Natural killer cell (primary cell): ENCODE measurements around the gene ORC2. TPM values are rescaled to one million over a fixed set of nuclear protein-coding genes. Genes with fewer than 3 reads are reported as not detected.
"Not testable (repeated sequence)": the region's sequence is repeated elsewhere in the genome, so short reads cannot be mapped to it uniquely, and the experiment has no call there.

Experiments used
- ATAC-seq, 3 donors: fragments of 150-1000 bp in 2 of 3; fragments of 200-7000 bp in 1 of 3; cut with Tn5 transposase; 1 replicate in 1 of 3; 2 replicates in 2 of 3; pipeline ENCODE4 v1.10.0; 2021; ENCODE audit warnings: mild to moderate bottlenecking in 2 of 3, moderate library complexity in 2 of 3
- DNase-seq, 2 donors: peaks; one replicate each; pipeline versions ENCODE4 v3.0.0 to v3.0.0-alpha.2; 2013 to 2021; ENCODE audit warnings: mixed read lengths in 1 of 2
- H3K27ac ChIP-seq: one replicate; pipeline ENCODE4 v1.5.1; 2013; ENCODE audit warnings: mild to moderate bottlenecking, low read length
- H3K27me3 ChIP-seq: one replicate; pipeline ENCODE4 v1.6.1; 2013; ENCODE audit warnings: low read length; ENCODE audit not compliant: control insufficient read depth, insufficient read depth
- H3K36me3 ChIP-seq: one replicate; pipeline ENCODE4 v1.6.1; 2013; ENCODE audit warnings: low read length; ENCODE audit not compliant: control insufficient read depth, insufficient read depth
- H3K4me1 ChIP-seq: one replicate; pipeline ENCODE4 v1.6.1; 2013; ENCODE audit warnings: low read length; ENCODE audit not compliant: control insufficient read depth, insufficient read depth
- H3K4me3 ChIP-seq: one replicate; pipeline ENCODE4 v1.5.1; 2013; ENCODE audit warnings: low read length
- H3K9me3 ChIP-seq: one replicate; pipeline ENCODE4 v1.6.1; 2013; ENCODE audit warnings: low read length; ENCODE audit not compliant: control insufficient read depth, insufficient read depth
- H3K27ac Mint-ChIP-seq, 2 donors: one replicate each; pipeline ENCODE4 v1.8.0; 2022; ENCODE audit warnings: mild to moderate bottlenecking in 2 of 2, mixed read lengths in 2 of 2, moderate library complexity in 1 of 2
- H3K27me3 Mint-ChIP-seq, 2 donors: one replicate each; pipeline ENCODE4 v1.8.0; 2022; ENCODE audit warnings: low read depth in 2 of 2, mixed read lengths in 2 of 2
- H3K36me3 Mint-ChIP-seq: one replicate; pipeline ENCODE4 v1.8.0; 2022; ENCODE audit warnings: mixed read lengths
- H3K4me1 Mint-ChIP-seq, 2 donors: one replicate each; pipeline ENCODE4 v1.8.0; 2022; ENCODE audit warnings: mixed read lengths in 2 of 2
- H3K4me3 Mint-ChIP-seq: one replicate; pipeline ENCODE4 v1.8.0; 2022; ENCODE audit warnings: mild to moderate bottlenecking, moderate library complexity, mixed read lengths
- H3K9me3 Mint-ChIP-seq, 2 donors: one replicate each; pipeline ENCODE4 v1.8.0; 2022; ENCODE audit warnings: mixed read lengths in 2 of 2
- WGBS: methylation state at CpG from one replicate; pipeline ENCODE4 v1.1.7; 2013; ENCODE audit warnings: missing lambda C conversion rate; ENCODE audit not compliant: insufficient coverage; 5-methylcytosine and 5-hydroxymethylcytosine counted together
- intact Hi-C: fragments of 100-400 bp; cut with micrococcal nuclease; formaldehyde crosslinking; loops from one replicate; pipeline ENCODE4 v1.14.2; 2022
- total RNA-seq, 4 donors: library from RNA; stranded (reverse); fragments of 120-200 nt in 1 of 4; gene quantifications; one replicate each; pipeline versions ENCODE4 v1.2.3 to v1.2.4, GENCODE V29; 2013 to 2022
- TF ChIP-seq, protein P1 (sequence below): fragments of 200-600 bp; IDR thresholded peaks from one replicate; pipeline ENCODE4 v1.8.0; 2022; ENCODE audit warnings: antibody characterized with exemption

The ORC2 gene
- total RNA-seq, 3 donors from 2014 or later (not counting 1 experiment from before 2014, with no cell fraction given): 21.7 to 48.5 (median 26.1) TPM

DNA sequence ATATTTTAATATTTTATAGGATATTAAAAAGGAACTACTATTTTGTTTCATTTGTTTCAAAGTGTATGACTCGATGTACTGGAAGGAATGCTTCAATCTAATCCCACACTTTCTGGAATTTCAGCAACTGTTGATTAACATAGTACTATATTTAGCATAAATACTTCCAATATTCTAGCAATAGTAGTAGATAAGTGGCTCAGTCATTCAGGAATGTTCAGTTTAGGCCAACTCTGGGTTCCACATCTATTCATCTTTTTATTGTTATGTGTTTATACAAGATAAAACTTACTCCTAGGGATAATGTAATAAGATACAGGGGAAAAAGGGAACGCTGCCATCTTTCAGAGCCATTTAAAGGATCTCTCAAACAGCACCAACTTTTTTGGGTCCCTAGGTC lies 22.3 kb upstream of the ORC2 start:
- peaks cover 57% of the 10 kb centered on the region for H3K36me3 ChIP-seq
- no peak overlapping the region for H3K4me3 ChIP-seq
- Mint-ChIP-seq H3K27me3 (no peaks in the 10 kb centered on the region), H3K27ac (no peak overlapping the region), H3K4me3 (no peak overlapping the region), H3K36me3 (peaks cover 11% of the 10 kb centered on the region), H3K4me1 (no peaks in the 10 kb centered on the region), H3K9me3 (no peaks in the 10 kb centered on the region)
- ATAC-seq (no peak), DNase-seq (no peak)
- H3K4me1 ChIP-seq: no peaks in the 10 kb centered on the region
- intact Hi-C loops: no loop called here
- TF ChIP-seq, protein P1, sequence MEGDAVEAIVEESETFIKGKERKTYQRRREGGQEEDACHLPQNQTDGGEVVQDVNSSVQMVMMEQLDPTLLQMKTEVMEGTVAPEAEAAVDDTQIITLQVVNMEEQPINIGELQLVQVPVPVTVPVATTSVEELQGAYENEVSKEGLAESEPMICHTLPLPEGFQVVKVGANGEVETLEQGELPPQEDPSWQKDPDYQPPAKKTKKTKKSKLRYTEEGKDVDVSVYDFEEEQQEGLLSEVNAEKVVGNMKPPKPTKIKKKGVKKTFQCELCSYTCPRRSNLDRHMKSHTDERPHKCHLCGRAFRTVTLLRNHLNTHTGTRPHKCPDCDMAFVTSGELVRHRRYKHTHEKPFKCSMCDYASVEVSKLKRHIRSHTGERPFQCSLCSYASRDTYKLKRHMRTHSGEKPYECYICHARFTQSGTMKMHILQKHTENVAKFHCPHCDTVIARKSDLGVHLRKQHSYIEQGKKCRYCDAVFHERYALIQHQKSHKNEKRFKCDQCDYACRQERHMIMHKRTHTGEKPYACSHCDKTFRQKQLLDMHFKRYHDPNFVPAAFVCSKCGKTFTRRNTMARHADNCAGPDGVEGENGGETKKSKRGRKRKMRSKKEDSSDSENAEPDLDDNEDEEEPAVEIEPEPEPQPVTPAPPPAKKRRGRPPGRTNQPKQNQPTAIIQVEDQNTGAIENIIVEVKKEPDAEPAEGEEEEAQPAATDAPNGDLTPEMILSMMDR: no peak
- no peaks in the 10 kb centered on the region for H3K9me3 ChIP-seq
- no peak overlapping the region for H3K27ac ChIP-seq
- WGBS: no CpG with 5 or more reads among the region's 2 CpGs
- H3K27me3 ChIP-seq: no peaks in the 10 kb centered on the region

DNA sequence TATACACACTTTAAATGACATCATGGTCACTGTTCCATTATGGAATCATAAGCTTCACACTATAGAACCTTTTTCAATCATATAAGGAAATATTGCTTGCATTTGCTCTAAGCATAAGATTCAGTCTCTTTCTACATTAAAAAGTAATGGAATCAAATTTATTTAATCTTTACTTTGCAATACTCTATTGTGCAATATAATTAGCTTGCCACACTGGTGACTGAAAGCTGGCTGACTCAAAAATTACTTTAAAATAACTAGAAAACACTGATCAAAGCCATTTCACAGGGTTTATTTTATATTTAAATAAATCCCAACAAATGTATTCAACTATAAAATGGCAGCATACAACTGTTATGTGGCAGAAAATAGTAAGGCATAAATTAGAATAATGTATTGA lies 13.2 kb upstream of the ORC2 start:
- Histone ChIP-seq H3K9me3 (no peaks in the 10 kb centered on the region), H3K27me3 (no peaks in the 10 kb centered on the region), H3K27ac (no peak overlapping the region), H3K4me1 (no peaks in the 10 kb centered on the region), H3K4me3 (no peak overlapping the region), H3K36me3 (peaks cover 15% of the 10 kb centered on the region)
- no peak overlapping the region for H3K4me3 Mint-ChIP-seq
- H3K9me3 Mint-ChIP-seq: no peaks in the 10 kb centered on the region
- TF ChIP-seq, protein P1: no peak
- ATAC-seq (no peak), DNase-seq (no peak)
- H3K4me1 Mint-ChIP-seq: no peaks in the 10 kb centered on the region
- H3K27me3 Mint-ChIP-seq: no peaks in the 10 kb centered on the region
- H3K36me3 Mint-ChIP-seq: peaks cover 14% of the 10 kb centered on the region
- intact Hi-C loops: no loop called here
- H3K27ac Mint-ChIP-seq: no peak overlapping the region

DNA sequence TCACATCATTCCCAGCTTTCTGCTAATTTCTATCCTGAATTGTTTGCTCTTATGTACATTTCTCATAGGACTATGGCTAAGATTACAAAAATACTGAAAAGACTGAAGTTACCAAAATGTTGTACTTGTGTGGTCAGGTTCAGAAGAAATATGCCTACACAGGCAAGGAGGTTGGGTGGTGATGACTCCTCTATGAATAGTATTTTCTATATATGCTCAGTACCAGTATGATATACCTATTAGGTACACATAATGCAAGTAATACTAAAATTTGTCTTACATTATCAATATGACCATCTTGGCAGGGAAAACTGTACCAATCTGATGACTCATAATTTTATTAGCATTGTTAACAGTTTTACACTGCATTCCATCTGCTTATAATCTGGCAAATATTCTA lies 12.2 kb upstream of the ORC2 start:
- no peaks in the 10 kb centered on the region for H3K9me3 Mint-ChIP-seq
- no peak for ATAC-seq
- no peaks in the 10 kb centered on the region for H3K4me1 Mint-ChIP-seq
- H3K27me3 Mint-ChIP-seq: no peaks in the 10 kb centered on the region
- Histone ChIP-seq H3K4me3 (no peak overlapping the region), H3K4me1 (no peaks in the 10 kb centered on the region), H3K9me3 (no peaks in the 10 kb centered on the region), H3K27ac (no peak overlapping the region), H3K27me3 (no peaks in the 10 kb centered on the region), H3K36me3 (peaks cover 4% of the 10 kb centered on the region)
- TF ChIP-seq, protein P1: no peak
- intact Hi-C loops: no loop called here
- H3K27ac Mint-ChIP-seq: no peak overlapping the region
- H3K4me3 Mint-ChIP-seq: no peak overlapping the region
- H3K36me3 Mint-ChIP-seq: peaks cover 4% of the 10 kb centered on the region
- no peak for DNase-seq

DNA sequence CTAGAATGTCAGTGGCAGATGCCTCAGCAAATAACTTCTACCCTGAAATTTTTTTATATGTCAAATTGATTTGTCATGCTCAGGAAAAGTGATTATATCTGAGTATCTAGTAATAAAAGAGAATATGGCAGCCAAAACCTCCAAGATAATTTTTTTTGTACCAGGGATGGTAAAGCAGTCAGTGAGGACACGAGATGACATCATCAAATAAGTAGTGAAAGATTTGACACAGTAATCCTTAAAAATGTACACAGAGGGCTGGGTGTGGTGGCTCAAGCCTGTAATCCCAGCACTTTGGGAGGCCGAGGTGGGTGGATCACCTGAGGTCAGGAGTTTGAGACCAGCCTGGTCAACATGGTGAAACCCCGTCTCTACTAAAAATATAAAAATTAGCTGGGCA lies 6.6 kb upstream of the ORC2 start:
- intact Hi-C loops, H3K4me3 Mint-ChIP-seq, H3K27me3 Mint-ChIP-seq, H3K9me3 ChIP-seq, H3K27ac Mint-ChIP-seq, H3K4me3 ChIP-seq, H3K4me1 ChIP-seq, DNase-seq, H3K27ac ChIP-seq, ATAC-seq, H3K9me3 Mint-ChIP-seq, H3K36me3 ChIP-seq, H3K27me3 ChIP-seq, H3K36me3 Mint-ChIP-seq: not testable (repeated sequence)
- WGBS: 93% methylated on average over 1 of the region's 3 CpGs
- H3K4me1 Mint-ChIP-seq: peaks cover under 1 to 18% of the 10 kb centered on the region in 2 donors
